Spleen (tissue), 11 donors: ENCODE data around the gene RCN1. TPM values are rescaled to one million over a fixed set of nuclear protein-coding genes. Genes with fewer than 3 reads are reported as not detected.

Source experiments
- DNase-seq: peaks from one replicate; pipeline ENCODE4 v3.0.0-alpha.2; 2020
- H3K27ac ChIP-seq, 8 donors: fragments of 200-600 bp; sonication (generic) in 7 of 8; 1 replicate in 4 of 8; 2 replicates in 4 of 8; pipeline versions ENCODE4 v1.5.0 to v1.8.0; 2016 to 2021; ENCODE audit warnings: inconsistent platforms in 4 of 8, mild to moderate bottlenecking in 4 of 8, moderate library complexity in 1 of 8
- H3K27me3 ChIP-seq, 7 donors: fragments of 200-600 bp; sonication (generic) in 6 of 7; replicated peaks in 1 of 7; 1 replicate in 4 of 7; 2 replicates in 3 of 7; pipeline versions ENCODE4 v1.5.0 to v1.8.0; 2016 to 2021; ENCODE audit warnings: inconsistent platforms in 3 of 7, mild to moderate bottlenecking in 1 of 7
- H3K36me3 ChIP-seq, 6 donors: fragments of 200-600 bp; sonication (generic) in 5 of 6; 1 replicate in 4 of 6; 2 replicates in 2 of 6; pipeline versions ENCODE4 v1.5.0 to v1.8.0; 2016 to 2021; ENCODE audit warnings: inconsistent platforms in 2 of 6
- H3K4me1 ChIP-seq, 6 donors: fragments of 200-600 bp; sonication (generic) in 5 of 6; 1 replicate in 3 of 6; 2 replicates in 3 of 6; pipeline versions ENCODE4 v1.5.0 to v1.8.0; 2016 to 2021; ENCODE audit warnings: inconsistent platforms in 3 of 6
- H3K4me3 ChIP-seq, 8 donors: fragments of 200-600 bp; sonication (generic) in 7 of 8; 1 replicate in 4 of 8; 2 replicates in 4 of 8; pipeline versions ENCODE4 v1.5.0 to v1.8.0; 2016 to 2021; ENCODE audit warnings: inconsistent platforms in 4 of 8, mild to moderate bottlenecking in 4 of 8, moderate library complexity in 2 of 8
- H3K9me3 ChIP-seq, 8 donors: fragments of 200-600 bp; sonication (generic) in 7 of 8; 1 replicate in 4 of 8; 2 replicates in 4 of 8; pipeline versions ENCODE4 v1.5.0 to v1.8.0; 2016 to 2021; ENCODE audit warnings: inconsistent platforms in 4 of 8
- CTCF ChIP-seq, 11 experiments: fragments of 200-600 bp in 7 of 11; fragments of 450-650 bp in 4 of 11; sonication (generic) in 4 of 11; IDR thresholded peaks in 8 of 11; conservative IDR thresholded peaks in 3 of 11; 1 replicate in 7 of 11; 2 replicates in 4 of 11; pipeline versions ENCODE4 v1.4.0 to v1.8.0; 2016 to 2021; ENCODE audit warnings: antibody characterized with exemption in 11 of 11, inconsistent platforms in 4 of 11, mild to moderate bottlenecking in 1 of 11
- POLR2A ChIP-seq, 3 donors: fragments of 450-650 bp; IDR thresholded peaks; one replicate each; pipeline ENCODE4 v1.5.1; 2017; ENCODE audit warnings: antibody characterized with exemption in 3 of 3, mild to moderate bottlenecking in 1 of 3
- POLR2AphosphoS5 ChIP-seq, 3 donors: sonication (generic); formaldehyde crosslinking; IDR thresholded peaks; one replicate each; pipeline ENCODE4 v1.5.1; 2017; ENCODE audit warnings: antibody characterized with exemption in 3 of 3
- WGBS, 5 donors: extraction: QIAGEN DNeasy Blood & Tissue Kit in 3 of 5; methylation state at CpG; one replicate each; pipeline versions ENCODE4 v1.1.5 to v1.1.7; 2013 to 2018; 5-methylcytosine and 5-hydroxymethylcytosine counted together
- intact Hi-C: fragments of 100-400 bp; cut with DNase I; formaldehyde crosslinking; loops from one replicate; pipeline ENCODE4 v1.15.0; 2023; ENCODE audit warnings: low total_unique reads
- polyA plus RNA-seq, 3 donors: library from polyadenylated mRNA; stranded (reverse); fragments of 200-250 nt; gene quantifications; one replicate each; pipeline ENCODE4 v1.2.1, GENCODE V29; 2013
- total RNA-seq, 7 donors: library from RNA; depleted of rRNA in 3 of 7; stranded (reverse); fragments of >200 nt in 3 of 7; fragmentation: NEBNext Ultra II Directional in 4 of 7; extraction: Animal tissue kit (Norgen Biotek cat#: 25700) in 4 of 7; gene quantifications; one replicate each; pipeline versions ENCODE4 v1.1.0 to v1.2.1, GENCODE V29; 2016 to 2021
- donor health status: healthy with polysubstance abuse.
- donor health status: DM: no; HTN: no; CAD: no; lungs with moderate emphysema.
- donor health status: DM: no; HTN: no; CAD: no.
- donor health status: Bipolar disorder and iron deficiency.
- donor health status: healthy.
- donor health status: DM: no; HTN: no; CAD: no.
- donor health status: DM: yes; HTN: yes; CAD: no.

Gene RCN1
- total and polyA plus RNA-seq, 10 donors, result 23.3 to 53.8 (median 38.2) TPM

- 82 to 90% (median 89%) methylated on average over 3 of the region's 3 CpGs for WGBS, 5 donors
- intact Hi-C loops, result no loop called here
- H3K4me3 ChIP-seq, result no peak overlapping the region
- TF ChIP-seq CTCF (IDR thresholded peaks at IDR 0.05 in 8 of 11, conservative IDR thresholded peaks at IDR 0.05 in 3 of 11), result no peak
- TF ChIP-seq POLR2AphosphoS5 (IDR thresholded peaks at IDR 0.05), result no peak
- TF ChIP-seq POLR2A (IDR thresholded peaks at IDR 0.05), result no peak
- no peak overlapping the region for H3K27ac ChIP-seq
- no peaks in the 10 kb centered on the region for H3K36me3 ChIP-seq
- DNase-seq, result no peak
- no peaks in the 10 kb centered on the region for H3K27me3 ChIP-seq
- H3K4me1 ChIP-seq, result no peaks in the 10 kb centered on the region
- H3K9me3 ChIP-seq, result no peaks in the 10 kb centered on the region
These were observed 48.0 kb downstream of the RCN1 start for GRCh38 chr11:32138902-32139301.

GRCh38 chr11:32139896-32140520 lies 49.1 kb downstream of the RCN1 start:
- Histone ChIP-seq H3K27me3 (no peaks in the 10 kb centered on the region), H3K36me3 (no peaks in the 10 kb centered on the region), H3K9me3 (no peaks in the 10 kb centered on the region), H3K4me3 (no peak overlapping the region), H3K27ac (no peak overlapping the region), H3K4me1 (no peaks in the 10 kb centered on the region)
- TF ChIP-seq POLR2A (IDR thresholded peaks at IDR 0.05) (no peak), CTCF (IDR thresholded peaks at IDR 0.05 in 8 of 11, conservative IDR thresholded peaks at IDR 0.05 in 3 of 11) (no peak), POLR2AphosphoS5 (IDR thresholded peaks at IDR 0.05) (no peak)
- no peak for DNase-seq
- intact Hi-C loops, result no loop called here
- WGBS, 5 donors, result 64 to 86% (median 77%) methylated on average over 4 of the region's 4 CpGs

DNA sequence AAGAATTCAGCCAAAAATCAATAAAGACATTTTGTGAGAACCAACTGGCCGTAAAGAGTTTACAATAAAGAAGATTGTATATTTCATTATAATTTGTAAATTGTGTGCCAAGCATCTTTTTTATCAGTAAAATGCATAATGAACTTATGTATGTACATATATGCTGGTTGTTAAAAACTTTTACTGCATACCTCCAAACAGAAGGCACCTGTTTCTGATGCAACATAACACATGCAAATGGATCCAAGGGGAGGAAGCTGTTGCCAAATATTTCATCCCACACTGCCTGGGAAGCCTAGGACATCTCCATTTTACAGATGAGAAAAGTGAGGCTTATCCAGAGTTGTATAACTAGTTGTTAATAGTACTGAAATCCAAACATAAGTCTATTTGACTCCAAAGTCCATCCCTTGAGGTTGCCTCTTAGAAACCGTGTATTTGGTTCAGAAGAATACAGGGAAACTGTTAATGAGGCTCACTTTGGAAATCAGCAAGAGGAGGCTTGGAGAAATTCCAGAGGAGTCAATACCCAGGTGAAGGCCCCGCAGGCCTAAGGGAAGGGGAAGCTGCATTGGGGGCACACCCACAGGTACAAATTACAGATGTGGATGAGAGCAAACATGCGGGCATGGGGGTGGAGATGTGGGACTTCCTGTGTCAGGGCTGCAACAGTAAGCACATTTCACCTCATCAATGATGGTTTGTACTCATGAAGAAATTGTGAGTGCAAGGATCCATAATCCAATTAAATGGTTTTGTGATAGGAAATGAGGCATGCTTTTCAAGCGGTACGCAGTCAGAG lies 51.1 kb downstream of the RCN1 start:
- no peaks in the 10 kb centered on the region for H3K36me3 ChIP-seq
- no peak overlapping the region for H3K4me3 ChIP-seq
- WGBS, 5 donors, result 81 to 87% (median 84%) methylated on average over 6 of the region's 6 CpGs
- H3K27me3 ChIP-seq, result no peaks in the 10 kb centered on the region
- no peaks in the 10 kb centered on the region for H3K4me1 ChIP-seq
- TF ChIP-seq CTCF (IDR thresholded peaks at IDR 0.05 in 8 of 11, conservative IDR thresholded peaks at IDR 0.05 in 3 of 11), result no peak
- no peak for TF ChIP-seq POLR2AphosphoS5 (IDR thresholded peaks at IDR 0.05)
- no peak for TF ChIP-seq POLR2A (IDR thresholded peaks at IDR 0.05)
- intact Hi-C loops, result no loop called here
- DNase-seq, result no peak
- no peak overlapping the region for H3K27ac ChIP-seq
- H3K9me3 ChIP-seq, result no peaks in the 10 kb centered on the region

GRCh38 chr11:32143378-32143777 lies 52.5 kb downstream of the RCN1 start:
- no peaks in the 10 kb centered on the region for H3K36me3 ChIP-seq
- WGBS, 5 donors, result 89 to 94% (median 92%) methylated on average over 8 of the region's 8 CpGs
- intact Hi-C loops, result no loop called here
- H3K9me3 ChIP-seq, result no peaks in the 10 kb centered on the region
- no peak for DNase-seq
- no peak for TF ChIP-seq POLR2AphosphoS5 (IDR thresholded peaks at IDR 0.05)
- TF ChIP-seq CTCF (IDR thresholded peaks at IDR 0.05 in 8 of 11, conservative IDR thresholded peaks at IDR 0.05 in 3 of 11), result no peak
- no peak for TF ChIP-seq POLR2A (IDR thresholded peaks at IDR 0.05)
- H3K27me3 ChIP-seq, result no peaks in the 10 kb centered on the region
- no peak overlapping the region for H3K27ac ChIP-seq
- no peak overlapping the region for H3K4me3 ChIP-seq
- no peaks in the 10 kb centered on the region for H3K4me1 ChIP-seq
